Measurements from ENCODE around the gene TMCC3.

Gene TMCC3

DNA sequence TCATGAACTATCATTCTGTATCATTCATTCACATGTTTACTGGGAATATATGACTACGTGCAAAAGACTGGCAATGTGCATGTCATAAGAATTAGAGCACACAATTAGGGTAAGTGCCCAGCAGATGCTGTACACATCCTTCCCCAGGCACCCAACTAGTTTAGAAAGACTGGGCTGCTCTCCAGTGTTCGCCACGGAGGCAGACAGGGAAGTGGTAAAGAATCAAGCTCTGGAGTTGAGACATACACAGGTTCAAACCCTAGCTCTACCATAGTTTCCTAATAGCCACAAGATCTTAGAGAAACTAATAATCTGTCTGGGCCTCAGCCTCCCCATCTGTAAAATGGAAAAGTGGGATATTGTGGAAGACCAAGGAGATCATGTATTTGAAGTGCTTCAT is 6.8 kb downstream of the TMCC3 start:
- H3K27me3 ChIP-seq (ENCODE audit: control insufficient read depth, insufficient read depth, low read length), result no peaks in the 10 kb centered on the region
- H3K9me3 ChIP-seq (ENCODE audit: control insufficient read depth, low read length), result no peaks in the 10 kb centered on the region
- no peak overlapping the region for H3K4me3 ChIP-seq (ENCODE audit: low read length)
- no peaks in the 10 kb centered on the region for H3K4me1 ChIP-seq (ENCODE audit: control insufficient read depth, insufficient read depth, low read length)
- no peak overlapping the region for H3K9ac ChIP-seq (ENCODE audit: low read length)
- H3K36me3 ChIP-seq (ENCODE audit: control insufficient read depth, insufficient read depth, low read length), result no peaks in the 10 kb centered on the region

- no peak overlapping the region for H3K4me3 ChIP-seq (ENCODE audit: low read length)
- no peaks in the 10 kb centered on the region for H3K27me3 ChIP-seq (ENCODE audit: control insufficient read depth, insufficient read depth, low read length)
- no peaks in the 10 kb centered on the region for H3K9me3 ChIP-seq (ENCODE audit: control insufficient read depth, low read length)
- no peak overlapping the region for H3K9ac ChIP-seq (ENCODE audit: low read length)
- H3K36me3 ChIP-seq (ENCODE audit: control insufficient read depth, insufficient read depth, low read length), result no peaks in the 10 kb centered on the region
- H3K4me1 ChIP-seq (ENCODE audit: control insufficient read depth, insufficient read depth, low read length), result no peaks in the 10 kb centered on the region
Observed at GRCh38 chr12:94641283-94641682, 9.1 kb downstream of the TMCC3 start.

DNA sequence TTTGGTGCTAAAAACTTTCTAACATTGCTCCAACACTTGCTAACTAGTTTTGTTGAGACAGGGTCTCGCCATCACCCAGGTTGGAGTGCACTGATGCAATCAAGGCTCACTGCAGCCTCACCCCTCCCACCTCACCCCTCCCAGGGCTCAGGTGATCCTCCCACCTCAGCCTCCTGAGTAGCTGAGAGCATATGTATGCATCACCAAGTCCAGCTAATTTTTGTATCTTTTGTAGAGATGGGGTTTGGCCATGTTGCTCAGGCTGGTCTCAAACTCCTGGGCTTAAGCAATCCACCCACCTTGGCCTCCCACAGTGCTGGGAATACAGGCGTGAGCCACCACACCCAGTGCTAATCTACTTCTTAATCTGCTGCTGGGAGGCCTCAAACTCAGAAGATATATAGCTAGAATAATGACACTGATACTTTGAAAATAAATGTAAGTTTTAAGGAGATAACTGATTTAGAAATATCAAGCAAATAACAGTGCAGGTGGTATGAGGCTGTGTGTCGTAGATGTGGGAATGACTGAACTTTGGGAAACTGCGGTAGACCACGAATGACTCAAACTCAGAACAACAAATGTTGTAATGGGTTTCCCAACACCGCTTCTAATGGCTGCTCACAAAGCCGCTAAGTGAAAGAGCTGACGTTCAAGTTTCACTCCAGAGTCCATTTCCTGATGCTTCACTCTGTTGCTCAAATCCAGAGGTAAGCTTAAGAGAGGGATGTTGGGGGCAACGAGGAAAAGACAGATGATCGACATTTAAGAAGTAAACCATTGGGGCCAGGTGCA is 10.0 kb downstream of the TMCC3 start:
- Histone ChIP-seq H3K4me3 (ENCODE audit: low read length) (no peak overlapping the region), H3K27me3 (ENCODE audit: control insufficient read depth, insufficient read depth, low read length) (no peaks in the 10 kb centered on the region), H3K9ac (ENCODE audit: low read length) (no peak overlapping the region), H3K36me3 (ENCODE audit: control insufficient read depth, insufficient read depth, low read length) (no peaks in the 10 kb centered on the region), H3K9me3 (ENCODE audit: control insufficient read depth, low read length) (no peaks in the 10 kb centered on the region), H3K4me1 (ENCODE audit: control insufficient read depth, insufficient read depth, low read length) (no peaks in the 10 kb centered on the region)

DNA sequence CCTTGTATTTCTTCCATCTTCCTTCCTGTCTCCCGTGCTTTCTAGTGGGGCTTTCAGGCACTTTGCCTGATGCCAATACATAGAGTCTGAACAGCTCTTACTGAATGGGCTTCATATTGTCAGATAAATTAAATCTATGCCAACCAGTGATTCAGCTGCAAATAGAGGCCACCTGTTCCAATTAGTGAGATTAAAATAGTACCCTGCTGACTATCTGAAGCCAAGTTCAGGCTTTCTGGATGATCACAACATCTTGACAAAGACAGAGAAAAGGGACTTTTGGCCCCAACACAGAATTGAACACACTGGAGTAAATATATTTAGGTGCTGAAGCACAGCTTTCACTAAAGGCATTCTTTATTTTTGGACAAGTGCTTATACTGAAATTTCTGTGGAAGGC is 11.8 kb downstream of the TMCC3 start:
- H3K4me3 ChIP-seq (ENCODE audit: low read length), result no peak overlapping the region
- no peaks in the 10 kb centered on the region for H3K36me3 ChIP-seq (ENCODE audit: control insufficient read depth, insufficient read depth, low read length)
- no peaks in the 10 kb centered on the region for H3K4me1 ChIP-seq (ENCODE audit: control insufficient read depth, insufficient read depth, low read length)
- H3K9me3 ChIP-seq (ENCODE audit: control insufficient read depth, low read length), result no peaks in the 10 kb centered on the region
- H3K27me3 ChIP-seq (ENCODE audit: control insufficient read depth, insufficient read depth, low read length), result no peaks in the 10 kb centered on the region
- H3K9ac ChIP-seq (ENCODE audit: low read length), result no peak overlapping the region

DNA sequence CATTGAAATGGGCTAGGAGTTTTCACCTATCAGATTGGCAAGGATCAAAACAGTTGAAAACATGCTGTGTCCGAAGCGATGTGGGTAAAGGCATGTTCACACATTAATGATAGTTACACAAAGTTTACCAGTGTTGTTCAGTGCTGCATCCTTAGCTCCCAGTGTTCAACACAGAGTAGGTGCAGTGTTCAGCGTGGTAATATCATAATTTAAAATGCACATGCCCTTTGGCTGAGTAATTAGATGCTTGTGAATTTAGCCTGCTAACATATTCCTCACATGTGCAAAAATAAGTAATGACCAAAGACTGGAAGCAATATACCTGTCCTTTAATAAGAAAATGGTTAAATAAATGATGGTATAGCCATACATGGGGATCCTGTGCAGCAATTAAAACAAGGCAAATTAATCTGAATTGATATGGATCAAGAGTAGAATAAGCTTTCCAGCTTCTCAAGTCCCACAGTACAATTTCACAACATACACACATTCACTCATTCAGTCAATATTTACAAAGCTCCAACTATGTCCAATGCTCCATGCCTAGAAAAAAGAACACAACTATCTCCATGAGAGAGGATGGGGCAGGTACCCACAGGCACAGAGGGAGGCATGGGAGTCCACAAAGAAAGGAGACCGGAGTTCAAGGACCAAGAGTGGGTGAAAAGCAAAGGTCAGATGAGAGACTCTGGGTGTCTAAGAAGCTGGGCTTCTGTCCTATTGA is 12.8 kb downstream of the TMCC3 start:
- Histone ChIP-seq H3K27me3 (ENCODE audit: control insufficient read depth, insufficient read depth, low read length) (no peaks in the 10 kb centered on the region), H3K4me3 (ENCODE audit: low read length) (no peak overlapping the region), H3K9me3 (ENCODE audit: control insufficient read depth, low read length) (no peaks in the 10 kb centered on the region), H3K9ac (ENCODE audit: low read length) (no peak overlapping the region), H3K4me1 (ENCODE audit: control insufficient read depth, insufficient read depth, low read length) (no peaks in the 10 kb centered on the region), H3K36me3 (ENCODE audit: control insufficient read depth, insufficient read depth, low read length) (no peaks in the 10 kb centered on the region)

- Histone ChIP-seq H3K27me3 (ENCODE audit: control insufficient read depth, insufficient read depth, low read length) (no peaks in the 10 kb centered on the region), H3K9me3 (ENCODE audit: control insufficient read depth, low read length) (no peaks in the 10 kb centered on the region), H3K9ac (ENCODE audit: low read length) (no peak overlapping the region), H3K4me3 (ENCODE audit: low read length) (no peak overlapping the region), H3K36me3 (ENCODE audit: control insufficient read depth, insufficient read depth, low read length) (no peaks in the 10 kb centered on the region), H3K4me1 (ENCODE audit: control insufficient read depth, insufficient read depth, low read length) (peaks cover 2% of the 10 kb centered on the region)
Observed at GRCh38 chr12:94636462-94637085, 13.8 kb downstream of the TMCC3 start.

GRCh38 chr12:94634717-94635116 is 15.6 kb downstream of the TMCC3 start:
- H3K4me1 ChIP-seq (ENCODE audit: control insufficient read depth, insufficient read depth, low read length), result peaks cover 6% of the 10 kb centered on the region
- H3K36me3 ChIP-seq (ENCODE audit: control insufficient read depth, insufficient read depth, low read length), result no peaks in the 10 kb centered on the region
- H3K27me3 ChIP-seq (ENCODE audit: control insufficient read depth, insufficient read depth, low read length), result no peaks in the 10 kb centered on the region
- H3K9me3 ChIP-seq (ENCODE audit: control insufficient read depth, low read length), result no peaks in the 10 kb centered on the region
- H3K9ac ChIP-seq (ENCODE audit: low read length), result no peak overlapping the region
- no peak overlapping the region for H3K4me3 ChIP-seq (ENCODE audit: low read length)

DNA sequence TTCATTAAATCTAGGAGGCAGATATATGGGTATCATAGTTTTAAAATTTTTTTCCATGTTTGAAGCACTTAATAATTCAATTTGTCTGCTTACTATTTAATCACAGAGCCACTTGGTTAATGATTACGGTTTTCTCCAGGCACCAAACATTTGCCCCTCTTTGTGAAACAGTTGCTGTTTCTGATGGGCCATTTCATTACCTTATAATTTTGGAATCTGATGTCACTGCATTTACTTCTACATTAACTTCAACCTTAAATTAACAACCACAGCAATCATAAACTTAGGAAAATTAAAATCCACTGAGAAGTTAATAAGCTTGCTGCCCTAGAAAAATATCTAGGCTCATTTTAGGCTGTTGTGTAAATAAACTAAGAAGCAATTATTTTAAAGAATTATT is 17.0 kb downstream of the TMCC3 start:
- H3K27me3 ChIP-seq (ENCODE audit: control insufficient read depth, insufficient read depth, low read length), result no peaks in the 10 kb centered on the region
- H3K4me1 ChIP-seq (ENCODE audit: control insufficient read depth, insufficient read depth, low read length), result peaks cover 6% of the 10 kb centered on the region
- H3K4me3 ChIP-seq (ENCODE audit: low read length), result no peak overlapping the region
- no peaks in the 10 kb centered on the region for H3K36me3 ChIP-seq (ENCODE audit: control insufficient read depth, insufficient read depth, low read length)
- H3K9me3 ChIP-seq (ENCODE audit: control insufficient read depth, low read length), result no peaks in the 10 kb centered on the region
- no peak overlapping the region for H3K9ac ChIP-seq (ENCODE audit: low read length)

DNA sequence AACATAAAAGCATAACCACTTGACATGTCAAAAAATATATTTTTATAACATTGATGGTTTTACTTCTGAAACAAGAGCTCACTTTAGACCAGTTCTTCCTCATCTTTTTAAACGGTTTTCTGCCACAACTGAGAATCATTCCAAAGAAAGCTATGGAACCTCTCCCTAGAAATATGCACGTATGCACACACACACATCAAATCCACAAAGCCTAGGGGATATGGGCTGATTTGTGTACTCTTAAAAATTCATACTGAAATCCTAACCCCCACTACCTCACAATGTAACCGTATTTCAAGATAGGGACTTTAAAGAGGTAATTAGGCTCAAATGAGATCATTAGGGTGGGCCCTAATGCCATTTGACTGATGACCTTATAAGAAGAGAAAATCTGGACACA is 19.3 kb downstream of the TMCC3 start:
- Histone ChIP-seq H3K36me3 (ENCODE audit: control insufficient read depth, insufficient read depth, low read length) (no peaks in the 10 kb centered on the region), H3K9ac (ENCODE audit: low read length) (no peak overlapping the region), H3K27me3 (ENCODE audit: control insufficient read depth, insufficient read depth, low read length) (no peaks in the 10 kb centered on the region), H3K4me3 (ENCODE audit: low read length) (no peak overlapping the region), H3K9me3 (ENCODE audit: control insufficient read depth, low read length) (no peaks in the 10 kb centered on the region), H3K4me1 (ENCODE audit: control insufficient read depth, insufficient read depth, low read length) (peaks cover 6% of the 10 kb centered on the region)

DNA sequence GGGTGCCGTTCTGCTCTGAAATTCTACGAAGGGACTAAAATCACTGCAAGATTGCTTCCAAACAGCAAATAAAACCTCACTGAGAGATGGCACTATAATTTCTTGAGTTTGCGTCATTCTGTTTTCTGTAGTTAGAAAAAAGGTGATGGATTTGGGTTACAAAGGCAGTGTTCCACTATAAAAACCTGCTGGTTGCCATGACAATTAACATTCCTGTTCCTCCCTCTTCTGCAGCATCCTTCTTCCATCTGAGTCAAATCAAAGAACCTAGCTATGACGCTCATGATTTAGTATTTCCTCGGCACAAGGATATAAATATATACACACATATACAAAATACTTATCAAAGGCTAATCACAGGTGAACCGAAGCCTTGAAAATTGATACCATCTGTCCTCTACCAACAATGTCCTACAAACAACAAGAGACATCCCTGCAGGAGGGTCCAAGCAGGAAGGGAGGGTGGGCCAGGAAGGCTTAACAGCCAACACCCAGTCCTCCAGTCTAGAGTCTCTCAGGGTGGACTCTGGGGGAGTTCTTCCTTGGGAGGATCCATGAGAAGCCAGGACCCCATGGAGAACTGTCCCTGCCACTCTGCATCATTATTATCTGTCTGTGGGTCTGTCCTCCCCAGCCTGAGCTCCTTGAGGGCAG is 21.4 kb downstream of the TMCC3 start:
- Histone ChIP-seq H3K27me3 (ENCODE audit: control insufficient read depth, insufficient read depth, low read length) (no peaks in the 10 kb centered on the region), H3K9me3 (ENCODE audit: control insufficient read depth, low read length) (no peaks in the 10 kb centered on the region), H3K36me3 (ENCODE audit: control insufficient read depth, insufficient read depth, low read length) (no peaks in the 10 kb centered on the region), H3K4me3 (ENCODE audit: low read length) (no peak overlapping the region), H3K9ac (ENCODE audit: low read length) (no peak overlapping the region), H3K4me1 (ENCODE audit: control insufficient read depth, insufficient read depth, low read length) (peaks cover 6% of the 10 kb centered on the region)

GRCh38 chr12:94628369-94628768 is 22.0 kb downstream of the TMCC3 start:
- H3K9ac ChIP-seq (ENCODE audit: low read length), result no peak overlapping the region
- no peaks in the 10 kb centered on the region for H3K9me3 ChIP-seq (ENCODE audit: control insufficient read depth, low read length)
- no peak overlapping the region for H3K4me3 ChIP-seq (ENCODE audit: low read length)
- H3K27me3 ChIP-seq (ENCODE audit: control insufficient read depth, insufficient read depth, low read length), result no peaks in the 10 kb centered on the region
- H3K36me3 ChIP-seq (ENCODE audit: control insufficient read depth, insufficient read depth, low read length), result no peaks in the 10 kb centered on the region
- H3K4me1 ChIP-seq (ENCODE audit: control insufficient read depth, insufficient read depth, low read length), result peaks cover 6% of the 10 kb centered on the region

DNA sequence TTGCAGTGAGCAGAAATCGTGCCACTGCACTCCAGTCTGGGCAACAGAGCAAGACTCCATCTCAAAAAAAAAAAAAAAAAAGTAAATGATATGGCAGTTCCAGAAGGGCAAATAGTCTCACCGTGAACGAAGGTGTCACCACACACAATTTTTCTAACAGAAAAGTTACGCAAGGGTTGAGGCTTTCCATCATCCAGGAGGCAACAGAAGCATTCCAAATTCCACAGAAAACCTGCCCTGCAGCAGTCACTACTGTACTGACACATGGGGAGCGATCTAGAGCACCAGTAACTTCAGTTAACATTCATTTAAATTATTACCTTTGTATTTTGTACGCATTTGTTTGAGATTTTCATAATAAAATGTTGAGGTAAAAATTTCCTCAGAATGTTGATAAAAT is 24.8 kb downstream of the TMCC3 start:
- Histone ChIP-seq H3K27me3 (ENCODE audit: control insufficient read depth, insufficient read depth, low read length) (no peaks in the 10 kb centered on the region), H3K9ac (ENCODE audit: low read length) (no peak overlapping the region), H3K4me3 (ENCODE audit: low read length) (no peak overlapping the region), H3K9me3 (ENCODE audit: control insufficient read depth, low read length) (no peaks in the 10 kb centered on the region), H3K36me3 (ENCODE audit: control insufficient read depth, insufficient read depth, low read length) (no peaks in the 10 kb centered on the region), H3K4me1 (ENCODE audit: control insufficient read depth, insufficient read depth, low read length) (peaks cover 14% of the 10 kb centered on the region)
